GM19395 (cell line): Measurements from ENCODE around the gene GBP6.
"Not testable (repeated sequence)": the region's sequence is repeated elsewhere in the genome, so short reads cannot be mapped to it uniquely, and the experiment has no call there.

Experiments
- ATAC-seq: cut with Tn5 transposase; IDR thresholded peaks from one replicate; pipeline ENCODE4 v1.9.1; 2021; ENCODE audit warnings: mild to moderate bottlenecking, moderate library complexity; ENCODE audit not compliant: unreplicated experiment

The GBP6 gene

GRCh38 chr1:89369331-89369730 lies 5.5 kb downstream of the GBP6 start:
- no peak for ATAC-seq

- ATAC-seq, result not testable (repeated sequence)
These were observed 10.0 kb downstream of the GBP6 start for GRCh38 chr1:89373810-89374209.

GRCh38 chr1:89378001-89378400 lies 14.1 kb downstream of the GBP6 start:
- no peak for ATAC-seq

- ATAC-seq, result no peak
These were observed 17.8 kb downstream of the GBP6 start for GRCh38 chr1:89381618-89382017.

GRCh38 chr1:89382479-89382878 lies 18.6 kb downstream of the GBP6 start:
- ATAC-seq, result no peak

GRCh38 chr1:89383185-89383584 lies 19.3 kb downstream of the GBP6 start:
- no peak for ATAC-seq

GRCh38 chr1:89390707-89391106 lies 26.8 kb downstream of the GBP6 start:
- no peak for ATAC-seq

- no peak for ATAC-seq
These were observed 27.8 kb downstream of the GBP6 start for GRCh38 chr1:89391686-89392085.

- ATAC-seq, result no peak
These were observed 31.0 kb downstream of the GBP6 start for GRCh38 chr1:89394851-89395250.

- no peak for ATAC-seq
These were observed 33.0 kb downstream of the GBP6 start for GRCh38 chr1:89396902-89397301.

GRCh38 chr1:89405275-89405929 lies 41.5 kb downstream of the GBP6 start:
- ATAC-seq, result no peak

GRCh38 chr1:89407360-89407759 lies 43.5 kb downstream of the GBP6 start:
- no peak for ATAC-seq

- not testable (repeated sequence) for ATAC-seq
These were observed 43.9 kb downstream of the GBP6 start for GRCh38 chr1:89407768-89408167.

- no peak for ATAC-seq
These were observed 61.2 kb downstream of the GBP6 start for GRCh38 chr1:89425056-89425455.

- peak; percentile 83 for ATAC-seq
These were observed 65.2 kb downstream of the GBP6 start for GRCh38 chr1:89429062-89429461.

- ATAC-seq, result not testable (repeated sequence)
These were observed 65.8 kb downstream of the GBP6 start for GRCh38 chr1:89429681-89430080.

GRCh38 chr1:89433421-89433820 lies 69.6 kb downstream of the GBP6 start:
- no peak for ATAC-seq

- ATAC-seq, result not testable (repeated sequence)
These were observed 70.4 kb downstream of the GBP6 start for GRCh38 chr1:89434058-89434780.
